H1 (cell line): Measurements from ENCODE around the gene FPR2. TPM values are rescaled to one million over a fixed set of nuclear protein-coding genes. Genes with fewer than 3 reads are reported as not detected.

ENCODE experiments used
- POU5F1 ChIP-seq: IDR thresholded peaks from 2 replicates; pipeline ENCODE4 v1.6.1; 2011; ENCODE audit warnings: low read depth, mild to moderate bottlenecking, low read length, moderate library complexity
- polyA plus RNA-seq, 7 experiments: library from polyadenylated mRNA; depleted of rRNA in 3 of 7; stranded (reverse) in 5 of 7; unstranded in 2 of 7; fragments of >200 nt in 5 of 7; fragments of 200-250 nt in 2 of 7; gene quantifications; 1 replicate in 5 of 7; 2 replicates in 1 of 7; 4 replicates in 1 of 7; pipeline versions ENCODE4 v1.2.1 to v1.2.3, GENCODE V29; 2011 to 2013; ENCODE audit warnings: missing spikeins in 2 of 7, mixed read lengths in 2 of 7
- total RNA-seq: library from RNA; stranded (reverse); fragmentation: NEBNext Ultra II Directional; extraction: Animal tissue kit (Norgen Biotek cat#: 25700); gene quantifications from 2 replicates; pipeline ENCODE4 v1.2.1, GENCODE V29; 2021
- TF ChIP-seq, protein P1 (sequence below): fragments of 300-600 bp; sonication (generic); IDR thresholded peaks from 2 replicates; pipeline ENCODE4 v1.7.1; 2012; ENCODE audit warnings: low read length, moderate library complexity, mild to moderate bottlenecking, inconsistent platforms; ENCODE audit not compliant: insufficient replicate concordance

FPR2 gene
- total and polyA plus RNA-seq, 2 of the 8 experiments (the other 6 are each of a cell fraction or from before 2014, with no cell fraction given), result 0.17 TPM; not detected in 1

- TF ChIP-seq, protein P1, sequence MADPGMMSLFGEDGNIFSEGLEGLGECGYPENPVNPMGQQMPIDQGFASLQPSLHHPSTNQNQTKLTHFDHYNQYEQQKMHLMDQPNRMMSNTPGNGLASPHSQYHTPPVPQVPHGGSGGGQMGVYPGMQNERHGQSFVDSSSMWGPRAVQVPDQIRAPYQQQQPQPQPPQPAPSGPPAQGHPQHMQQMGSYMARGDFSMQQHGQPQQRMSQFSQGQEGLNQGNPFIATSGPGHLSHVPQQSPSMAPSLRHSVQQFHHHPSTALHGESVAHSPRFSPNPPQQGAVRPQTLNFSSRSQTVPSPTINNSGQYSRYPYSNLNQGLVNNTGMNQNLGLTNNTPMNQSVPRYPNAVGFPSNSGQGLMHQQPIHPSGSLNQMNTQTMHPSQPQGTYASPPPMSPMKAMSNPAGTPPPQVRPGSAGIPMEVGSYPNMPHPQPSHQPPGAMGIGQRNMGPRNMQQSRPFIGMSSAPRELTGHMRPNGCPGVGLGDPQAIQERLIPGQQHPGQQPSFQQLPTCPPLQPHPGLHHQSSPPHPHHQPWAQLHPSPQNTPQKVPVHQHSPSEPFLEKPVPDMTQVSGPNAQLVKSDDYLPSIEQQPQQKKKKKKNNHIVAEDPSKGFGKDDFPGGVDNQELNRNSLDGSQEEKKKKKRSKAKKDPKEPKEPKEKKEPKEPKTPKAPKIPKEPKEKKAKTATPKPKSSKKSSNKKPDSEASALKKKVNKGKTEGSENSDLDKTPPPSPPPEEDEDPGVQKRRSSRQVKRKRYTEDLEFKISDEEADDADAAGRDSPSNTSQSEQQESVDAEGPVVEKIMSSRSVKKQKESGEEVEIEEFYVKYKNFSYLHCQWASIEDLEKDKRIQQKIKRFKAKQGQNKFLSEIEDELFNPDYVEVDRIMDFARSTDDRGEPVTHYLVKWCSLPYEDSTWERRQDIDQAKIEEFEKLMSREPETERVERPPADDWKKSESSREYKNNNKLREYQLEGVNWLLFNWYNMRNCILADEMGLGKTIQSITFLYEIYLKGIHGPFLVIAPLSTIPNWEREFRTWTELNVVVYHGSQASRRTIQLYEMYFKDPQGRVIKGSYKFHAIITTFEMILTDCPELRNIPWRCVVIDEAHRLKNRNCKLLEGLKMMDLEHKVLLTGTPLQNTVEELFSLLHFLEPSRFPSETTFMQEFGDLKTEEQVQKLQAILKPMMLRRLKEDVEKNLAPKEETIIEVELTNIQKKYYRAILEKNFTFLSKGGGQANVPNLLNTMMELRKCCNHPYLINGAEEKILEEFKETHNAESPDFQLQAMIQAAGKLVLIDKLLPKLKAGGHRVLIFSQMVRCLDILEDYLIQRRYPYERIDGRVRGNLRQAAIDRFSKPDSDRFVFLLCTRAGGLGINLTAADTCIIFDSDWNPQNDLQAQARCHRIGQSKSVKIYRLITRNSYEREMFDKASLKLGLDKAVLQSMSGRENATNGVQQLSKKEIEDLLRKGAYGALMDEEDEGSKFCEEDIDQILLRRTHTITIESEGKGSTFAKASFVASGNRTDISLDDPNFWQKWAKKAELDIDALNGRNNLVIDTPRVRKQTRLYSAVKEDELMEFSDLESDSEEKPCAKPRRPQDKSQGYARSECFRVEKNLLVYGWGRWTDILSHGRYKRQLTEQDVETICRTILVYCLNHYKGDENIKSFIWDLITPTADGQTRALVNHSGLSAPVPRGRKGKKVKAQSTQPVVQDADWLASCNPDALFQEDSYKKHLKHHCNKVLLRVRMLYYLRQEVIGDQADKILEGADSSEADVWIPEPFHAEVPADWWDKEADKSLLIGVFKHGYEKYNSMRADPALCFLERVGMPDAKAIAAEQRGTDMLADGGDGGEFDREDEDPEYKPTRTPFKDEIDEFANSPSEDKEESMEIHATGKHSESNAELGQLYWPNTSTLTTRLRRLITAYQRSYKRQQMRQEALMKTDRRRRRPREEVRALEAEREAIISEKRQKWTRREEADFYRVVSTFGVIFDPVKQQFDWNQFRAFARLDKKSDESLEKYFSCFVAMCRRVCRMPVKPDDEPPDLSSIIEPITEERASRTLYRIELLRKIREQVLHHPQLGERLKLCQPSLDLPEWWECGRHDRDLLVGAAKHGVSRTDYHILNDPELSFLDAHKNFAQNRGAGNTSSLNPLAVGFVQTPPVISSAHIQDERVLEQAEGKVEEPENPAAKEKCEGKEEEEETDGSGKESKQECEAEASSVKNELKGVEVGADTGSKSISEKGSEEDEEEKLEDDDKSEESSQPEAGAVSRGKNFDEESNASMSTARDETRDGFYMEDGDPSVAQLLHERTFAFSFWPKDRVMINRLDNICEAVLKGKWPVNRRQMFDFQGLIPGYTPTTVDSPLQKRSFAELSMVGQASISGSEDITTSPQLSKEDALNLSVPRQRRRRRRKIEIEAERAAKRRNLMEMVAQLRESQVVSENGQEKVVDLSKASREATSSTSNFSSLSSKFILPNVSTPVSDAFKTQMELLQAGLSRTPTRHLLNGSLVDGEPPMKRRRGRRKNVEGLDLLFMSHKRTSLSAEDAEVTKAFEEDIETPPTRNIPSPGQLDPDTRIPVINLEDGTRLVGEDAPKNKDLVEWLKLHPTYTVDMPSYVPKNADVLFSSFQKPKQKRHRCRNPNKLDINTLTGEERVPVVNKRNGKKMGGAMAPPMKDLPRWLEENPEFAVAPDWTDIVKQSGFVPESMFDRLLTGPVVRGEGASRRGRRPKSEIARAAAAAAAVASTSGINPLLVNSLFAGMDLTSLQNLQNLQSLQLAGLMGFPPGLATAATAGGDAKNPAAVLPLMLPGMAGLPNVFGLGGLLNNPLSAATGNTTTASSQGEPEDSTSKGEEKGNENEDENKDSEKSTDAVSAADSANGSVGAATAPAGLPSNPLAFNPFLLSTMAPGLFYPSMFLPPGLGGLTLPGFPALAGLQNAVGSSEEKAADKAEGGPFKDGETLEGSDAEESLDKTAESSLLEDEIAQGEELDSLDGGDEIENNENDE, result no peak
- TF ChIP-seq POU5F1, result no peak
These were observed 28.2 kb downstream of the FPR2 start (continued) for GRCh38 chr19:51789061-51789795.
